Mucosa of stomach (tissue), 1 donor: ENCODE measurements around the gene DNAJB6.

Experiments
- H3K27me3 ChIP-seq: one replicate; pipeline ENCODE4 v1.7.0; 2013; ENCODE audit warnings: mild to moderate bottlenecking, low read length; ENCODE audit not compliant: control insufficient read depth, insufficient read depth
- H3K36me3 ChIP-seq: one replicate; pipeline ENCODE4 v1.7.0; 2013; ENCODE audit warnings: low read length; ENCODE audit not compliant: control insufficient read depth, insufficient read depth
- H3K4me1 ChIP-seq: one replicate; pipeline ENCODE4 v1.7.0; 2013; ENCODE audit warnings: mild to moderate bottlenecking, low read length; ENCODE audit not compliant: control insufficient read depth, insufficient read depth
- H3K4me3 ChIP-seq: one replicate; pipeline ENCODE4 v1.7.0; 2013; ENCODE audit warnings: low read length
- H3K9ac ChIP-seq: one replicate; pipeline ENCODE4 v1.7.0; 2013; ENCODE audit warnings: mild to moderate bottlenecking, low read length, moderate library complexity
- H3K9me3 ChIP-seq: one replicate; pipeline ENCODE4 v1.7.0; 2013; ENCODE audit warnings: mild to moderate bottlenecking, low read length, moderate library complexity; ENCODE audit not compliant: control insufficient read depth
- donor health status: Pancreatic carcinoma.

DNAJB6 gene

DNA sequence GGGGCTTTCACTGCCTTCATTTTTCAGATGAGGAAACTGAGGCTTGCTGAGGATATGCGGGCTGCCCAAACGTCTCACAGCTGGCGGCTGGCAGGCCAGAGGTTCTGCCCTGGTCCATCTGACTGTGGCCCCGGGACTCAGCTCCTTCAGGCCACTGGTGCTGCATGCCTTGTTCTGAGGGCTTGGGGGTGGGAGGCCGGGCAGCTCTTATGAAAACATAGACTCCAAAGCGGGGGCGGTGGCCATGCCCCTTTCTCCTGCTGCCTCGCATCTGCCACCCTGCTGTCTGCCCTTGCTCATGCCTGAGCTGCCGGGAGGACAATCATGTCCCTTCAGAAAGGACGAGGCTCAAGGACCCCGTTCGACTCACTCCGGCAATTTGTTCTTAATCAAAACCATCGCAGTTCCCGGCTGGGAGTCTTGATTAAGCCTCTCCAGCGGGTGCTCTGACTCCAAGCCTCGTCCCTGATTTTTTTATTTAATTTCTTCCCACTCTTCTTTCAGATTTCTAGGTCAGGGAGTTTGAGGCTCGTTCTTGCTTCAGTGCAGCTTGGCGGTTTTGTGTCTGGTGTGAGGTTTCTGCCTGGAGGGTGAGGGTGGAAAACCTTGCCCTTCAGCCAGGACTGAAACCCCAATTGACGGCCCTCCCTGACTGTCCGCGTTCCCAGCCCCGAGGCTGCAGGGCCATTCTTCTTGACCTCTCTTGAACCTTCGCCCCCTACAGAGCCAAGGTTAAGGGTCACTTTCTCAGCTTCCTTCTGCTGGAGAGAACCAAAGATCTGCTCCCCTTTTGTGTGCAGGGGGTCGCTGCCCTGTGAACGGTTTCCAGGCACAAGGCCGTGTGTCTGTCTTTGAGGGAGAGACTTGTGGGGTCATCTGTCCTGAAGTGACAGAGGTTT, 120.8 kb downstream of the DNAJB6 start:
- Histone ChIP-seq H3K4me3 (no peak overlapping the region), H3K9ac (no peak overlapping the region), H3K4me1 (peaks cover 9% of the 10 kb centered on the region), H3K9me3 (no peaks in the 10 kb centered on the region), H3K27me3 (peaks cover 7% of the 10 kb centered on the region), H3K36me3 (no peaks in the 10 kb centered on the region)

DNA sequence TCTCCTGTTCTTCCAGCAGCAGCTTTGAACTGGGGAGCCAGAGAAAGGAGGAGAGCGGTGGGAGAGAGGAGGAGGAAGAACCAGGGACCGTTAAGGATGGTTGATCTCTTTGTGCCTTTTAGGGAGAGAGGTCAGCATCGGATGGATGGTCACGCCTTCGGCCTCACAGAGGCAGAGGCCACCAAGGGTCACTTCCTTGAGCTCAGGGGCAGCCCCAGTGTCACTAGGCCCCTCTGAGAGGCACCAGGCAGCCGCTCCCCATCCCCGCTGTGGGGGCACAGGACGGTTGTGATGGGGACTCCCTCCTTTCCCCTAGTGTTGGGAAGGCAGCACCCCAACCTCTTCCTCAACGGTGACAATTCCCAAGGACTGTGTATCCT, 121.4 kb downstream of the DNAJB6 start:
- Histone ChIP-seq H3K4me3 (no peak overlapping the region), H3K27me3 (peaks cover 13% of the 10 kb centered on the region), H3K36me3 (no peaks in the 10 kb centered on the region)

DNA sequence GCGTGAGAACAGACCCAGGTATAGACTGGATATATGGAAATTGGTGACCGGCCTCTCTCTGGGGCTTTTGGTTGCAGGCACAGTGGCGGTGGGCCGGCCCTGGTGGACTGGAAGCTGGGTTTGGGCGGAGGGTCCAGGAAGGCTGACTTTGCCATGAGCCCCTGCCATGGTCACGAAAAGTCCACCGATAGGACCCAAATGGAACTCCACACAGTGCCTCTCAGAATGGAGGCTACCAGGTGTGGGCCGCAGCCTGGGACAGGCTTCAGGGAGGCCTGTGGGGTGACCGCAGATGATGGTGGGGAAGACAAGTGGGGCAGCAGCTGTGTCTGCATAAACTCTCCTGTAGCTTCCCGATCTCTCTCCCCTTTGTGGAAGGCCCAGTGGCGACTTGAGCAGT, 123.2 kb downstream of the DNAJB6 start:
- H3K27me3 ChIP-seq, result peaks cover 22% of the 10 kb centered on the region
- H3K9ac ChIP-seq, result no peak overlapping the region
- no peaks in the 10 kb centered on the region for H3K9me3 ChIP-seq
- no peaks in the 10 kb centered on the region for H3K36me3 ChIP-seq
- H3K4me3 ChIP-seq, result no peak overlapping the region
- H3K4me1 ChIP-seq, result peaks cover 9% of the 10 kb centered on the region

More for the DNA sequence above, 121.4 kb downstream of the DNAJB6 start:
- Histone ChIP-seq H3K4me1 (peaks cover 9% of the 10 kb centered on the region), H3K9me3 (no peaks in the 10 kb centered on the region), H3K9ac (no peak overlapping the region)

DNA sequence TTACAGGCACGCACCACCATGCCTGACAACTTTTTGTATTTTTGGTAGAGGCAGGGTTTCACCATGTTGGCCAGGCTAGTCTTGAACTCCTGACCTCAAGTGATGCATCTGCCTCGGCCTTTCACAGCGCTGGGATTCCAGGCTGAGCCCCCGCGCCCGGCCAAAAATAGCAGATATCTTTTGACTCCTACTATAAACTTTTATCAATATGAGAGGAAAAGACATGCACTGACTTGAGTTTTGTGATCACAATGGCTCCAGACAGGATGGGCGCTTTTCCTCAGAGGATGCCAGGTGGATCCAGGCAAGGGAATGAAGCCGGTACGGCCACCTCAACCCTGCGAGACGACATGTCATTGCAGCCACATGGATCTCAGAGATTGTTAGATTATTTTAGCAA, 123.9 kb downstream of the DNAJB6 start:
- no peaks in the 10 kb centered on the region for H3K9me3 ChIP-seq

DNA sequence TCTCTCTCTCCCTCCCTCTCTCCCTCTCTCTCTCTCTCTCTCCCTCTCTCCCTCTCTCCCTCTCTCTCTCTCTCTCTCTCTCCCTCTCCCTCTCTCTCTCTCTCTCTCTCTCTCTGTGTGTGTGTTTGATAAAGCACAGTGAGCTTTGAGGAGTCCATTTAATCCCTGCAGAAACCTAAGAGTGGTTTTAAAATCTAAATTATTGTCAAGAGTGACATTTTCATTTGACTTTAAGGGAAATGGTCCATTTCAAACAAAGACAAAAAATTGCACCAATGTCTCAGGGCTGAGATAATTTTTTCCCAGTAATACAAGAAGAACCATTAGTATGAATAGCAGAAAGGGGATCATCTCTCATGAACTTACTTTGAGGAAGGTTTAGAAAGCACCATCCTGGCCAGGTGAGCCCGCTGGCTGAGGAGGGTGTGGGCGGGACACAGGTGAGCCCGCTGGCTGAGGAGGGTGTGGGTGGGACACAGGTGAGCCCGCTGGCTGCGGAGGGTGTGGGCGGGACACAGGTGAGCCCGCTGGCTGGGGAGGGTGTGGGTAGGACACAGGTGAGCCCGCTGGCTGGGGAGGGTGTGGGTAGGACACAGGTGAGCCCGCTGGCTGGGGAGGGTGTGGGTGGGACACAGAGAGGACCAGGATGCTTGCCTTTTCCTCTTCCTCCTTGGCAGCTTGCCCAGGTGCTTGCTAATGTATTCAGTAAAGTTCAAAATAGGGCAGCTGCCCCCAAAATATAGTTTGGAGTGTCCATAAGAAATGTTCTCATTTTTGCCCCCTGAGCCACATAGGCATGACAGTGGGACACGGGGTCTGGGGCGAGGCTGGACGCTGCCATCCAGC, 125.0 kb downstream of the DNAJB6 start:
- Histone ChIP-seq H3K27me3 (peaks cover 41% of the 10 kb centered on the region), H3K4me3 (no peak overlapping the region), H3K36me3 (no peaks in the 10 kb centered on the region), H3K9me3 (no peaks in the 10 kb centered on the region), H3K9ac (no peak overlapping the region), H3K4me1 (peaks cover 16% of the 10 kb centered on the region)

More for the DNA sequence above, 123.9 kb downstream of the DNAJB6 start:
- H3K36me3 ChIP-seq, result no peaks in the 10 kb centered on the region
- H3K9ac ChIP-seq, result no peak overlapping the region
- H3K27me3 ChIP-seq, result peaks cover 30% of the 10 kb centered on the region
- H3K4me3 ChIP-seq, result no peak overlapping the region
- peaks cover 9% of the 10 kb centered on the region for H3K4me1 ChIP-seq

DNA sequence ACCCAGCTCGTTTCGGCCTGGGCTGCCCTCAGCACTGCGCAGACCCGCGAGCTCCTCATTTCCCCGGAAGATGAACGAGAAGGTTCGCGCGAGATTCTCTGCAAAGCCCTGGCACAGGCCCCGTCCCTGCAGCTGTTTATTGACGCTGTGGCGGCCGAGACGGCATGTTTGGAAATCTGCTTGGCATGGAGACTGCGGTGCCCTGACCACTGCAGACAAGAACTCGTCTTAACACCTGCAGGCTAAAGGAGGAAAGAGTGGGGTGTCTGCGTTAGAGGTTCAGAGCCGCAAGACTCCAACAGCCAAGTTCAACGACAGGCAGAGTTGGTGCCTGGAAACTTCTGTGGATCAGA, 125.6 kb downstream of the DNAJB6 start:
- Histone ChIP-seq H3K4me3 (no peak overlapping the region), H3K4me1 (peaks cover 18% of the 10 kb centered on the region), H3K9me3 (no peaks in the 10 kb centered on the region), H3K36me3 (no peaks in the 10 kb centered on the region), H3K9ac (no peak overlapping the region), H3K27me3 (peaks cover 47% of the 10 kb centered on the region)

DNA sequence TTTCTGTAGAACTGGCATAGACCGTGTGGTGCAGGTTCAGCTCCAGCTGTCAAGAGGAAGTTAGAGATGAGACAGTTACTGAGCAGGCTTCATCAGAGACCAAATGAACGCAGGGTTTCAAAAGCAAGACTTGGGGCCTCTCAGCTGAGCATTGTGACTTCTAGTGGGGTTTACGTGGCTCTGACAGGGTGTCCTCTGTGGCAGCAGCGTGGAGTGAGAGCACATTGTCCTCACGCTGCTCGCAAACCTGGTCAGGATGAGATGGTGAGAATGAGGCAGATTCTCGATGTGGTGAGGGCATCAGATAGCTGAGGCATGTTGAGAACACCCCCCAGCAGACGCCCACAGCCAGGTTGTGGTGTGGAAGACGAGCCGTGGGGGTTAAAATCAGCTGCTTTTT, 126.0 kb downstream of the DNAJB6 start:
- Histone ChIP-seq H3K9me3 (no peaks in the 10 kb centered on the region), H3K9ac (no peak overlapping the region), H3K36me3 (no peaks in the 10 kb centered on the region), H3K27me3 (peaks cover 51% of the 10 kb centered on the region), H3K4me1 (peaks cover 18% of the 10 kb centered on the region), H3K4me3 (no peak overlapping the region)

DNA sequence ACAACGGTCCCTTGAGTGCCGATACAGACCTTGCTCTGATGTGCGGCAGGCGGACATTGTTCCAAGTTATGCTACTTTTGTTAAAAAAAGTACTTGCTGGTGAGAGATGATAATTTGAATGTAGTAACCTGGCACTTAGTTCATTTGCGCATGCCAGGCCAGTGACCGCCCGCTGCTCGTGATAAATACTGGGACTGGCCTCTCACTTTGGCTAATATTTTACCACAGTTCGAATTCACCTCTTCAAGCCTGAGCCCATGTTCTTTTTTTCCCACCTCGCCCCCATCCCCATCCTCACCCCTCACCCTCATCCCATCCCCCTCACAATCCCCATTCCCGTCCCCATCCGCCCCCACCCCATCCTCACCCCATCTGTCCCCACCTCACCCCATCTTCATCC, 126.4 kb downstream of the DNAJB6 start:
- H3K9me3 ChIP-seq, result no peaks in the 10 kb centered on the region
- peaks cover 18% of the 10 kb centered on the region for H3K4me1 ChIP-seq
- no peaks in the 10 kb centered on the region for H3K36me3 ChIP-seq
- peaks cover 55% of the 10 kb centered on the region for H3K27me3 ChIP-seq
- no peak overlapping the region for H3K9ac ChIP-seq
- no peak overlapping the region for H3K4me3 ChIP-seq

DNA sequence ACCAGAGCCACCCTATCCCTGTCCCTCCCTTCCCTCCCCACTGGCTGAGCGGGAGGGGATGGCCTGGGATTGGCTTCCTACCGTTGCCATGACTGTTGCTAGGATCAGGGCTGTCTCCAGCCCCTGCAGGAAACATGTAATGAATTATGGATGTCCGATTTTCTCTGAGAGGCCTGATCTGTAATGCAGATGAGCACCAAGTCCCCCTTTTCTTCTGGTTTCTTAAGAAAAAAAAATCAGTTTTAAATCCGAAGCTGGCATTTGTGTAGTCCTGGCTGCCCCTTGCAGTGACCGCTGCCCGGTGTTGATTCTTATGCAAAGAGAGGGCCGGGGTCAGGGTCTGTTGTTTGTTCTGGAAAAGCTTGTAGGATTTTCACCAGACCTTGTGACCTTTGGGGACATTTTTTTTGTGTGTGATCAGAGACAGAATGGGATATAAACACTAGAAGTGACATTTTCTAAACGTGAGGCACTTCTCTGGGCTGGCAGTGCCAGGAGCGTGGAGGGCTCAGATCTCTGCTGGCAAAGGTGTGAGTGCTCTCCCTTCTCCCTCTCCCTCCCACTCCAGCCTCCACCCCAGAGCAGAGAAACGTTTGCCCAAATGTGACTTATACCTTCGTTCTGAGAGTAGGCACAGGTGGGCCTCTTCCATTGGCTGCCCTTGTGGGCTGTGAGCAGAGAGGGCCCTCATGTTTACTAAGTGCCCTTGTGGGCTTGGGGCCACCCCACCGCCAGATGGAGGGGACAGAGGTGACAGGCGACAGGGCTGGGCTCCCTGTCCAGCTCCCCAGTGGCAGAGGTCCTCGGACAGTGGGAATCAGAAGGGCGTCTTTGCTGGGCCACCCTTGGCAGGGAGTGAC, 127.5 kb downstream of the DNAJB6 start:
- peaks cover 56% of the 10 kb centered on the region for H3K27me3 ChIP-seq
- no peaks in the 10 kb centered on the region for H3K9me3 ChIP-seq
- peaks cover 18% of the 10 kb centered on the region for H3K4me1 ChIP-seq
- H3K9ac ChIP-seq, result no peak overlapping the region
- H3K36me3 ChIP-seq, result no peaks in the 10 kb centered on the region
- H3K4me3 ChIP-seq, result no peak overlapping the region

DNA sequence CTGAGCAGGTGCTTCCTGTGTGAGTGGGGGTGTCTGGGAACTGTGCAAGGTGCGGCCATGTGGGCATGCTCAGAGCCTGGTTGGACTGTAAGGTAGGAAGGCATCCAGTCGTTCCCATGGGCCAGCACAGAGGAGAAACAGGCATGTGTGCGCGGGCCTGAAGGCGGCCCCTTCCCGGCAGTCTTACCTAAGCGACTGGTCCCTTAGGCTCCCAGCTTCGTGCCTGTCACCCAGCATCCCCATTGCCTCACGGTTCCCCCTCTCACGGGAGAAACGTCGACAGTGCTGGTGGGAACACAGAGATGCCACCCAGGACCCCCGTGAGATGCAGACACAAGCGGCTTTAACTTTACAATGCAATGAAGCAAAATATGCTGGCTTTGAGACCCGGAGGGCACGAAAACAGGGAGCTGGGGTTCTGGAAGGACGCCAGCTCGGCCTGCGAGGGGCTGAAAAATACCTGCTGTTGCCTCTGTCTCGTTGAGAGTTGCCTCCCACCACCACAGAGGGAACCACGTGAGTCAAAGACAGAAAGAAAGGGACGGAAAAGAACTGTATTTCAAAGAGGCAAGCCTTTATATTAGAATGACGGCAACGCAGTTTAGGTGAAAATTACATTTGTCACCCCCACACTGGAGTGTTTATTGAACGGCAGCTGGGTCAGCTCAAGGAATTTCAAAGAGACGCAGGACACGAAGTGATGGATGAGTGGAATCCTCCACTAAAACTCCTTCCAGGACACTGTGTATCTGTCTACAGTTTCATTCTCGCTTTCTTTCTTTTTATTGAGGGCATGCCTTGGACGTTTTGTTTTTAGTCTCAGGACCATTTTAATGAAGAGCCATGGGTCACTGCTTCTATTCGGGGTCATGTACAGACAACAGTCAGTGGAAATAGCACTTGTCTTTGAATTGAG, 128.4 kb downstream of the DNAJB6 start:
- H3K9ac ChIP-seq, result no peak overlapping the region
- peaks cover 56% of the 10 kb centered on the region for H3K27me3 ChIP-seq
- H3K4me1 ChIP-seq, result peaks cover 18% of the 10 kb centered on the region
- H3K36me3 ChIP-seq, result no peaks in the 10 kb centered on the region
- no peaks in the 10 kb centered on the region for H3K9me3 ChIP-seq
- no peak overlapping the region for H3K4me3 ChIP-seq
